Choroid plexus epithelial cell (primary cell): Measurements from ENCODE around the gene PRIM2.
"Not testable (repeated sequence)": the region's sequence is repeated elsewhere in the genome, so short reads cannot be mapped to it uniquely, and the experiment has no call there.

ENCODE experiments used
- DNase-seq: peaks from one replicate; pipeline ENCODE4 v3.0.0-alpha.2; 2010; ENCODE audit warnings: low read depth
- H3K4me3 ChIP-seq: 2 replicates; pipeline ENCODE4 v1.5.1; 2011; ENCODE audit warnings: low read depth, mild to moderate bottlenecking, control low read depth, low read length, moderate library complexity
- CTCF ChIP-seq: conservative IDR thresholded peaks from 2 replicates; pipeline ENCODE4 v1.5.1; 2011; ENCODE audit warnings: low read depth, mild to moderate bottlenecking, control low read depth, inconsistent platforms, low read length, moderate library complexity

Gene PRIM2

DNA sequence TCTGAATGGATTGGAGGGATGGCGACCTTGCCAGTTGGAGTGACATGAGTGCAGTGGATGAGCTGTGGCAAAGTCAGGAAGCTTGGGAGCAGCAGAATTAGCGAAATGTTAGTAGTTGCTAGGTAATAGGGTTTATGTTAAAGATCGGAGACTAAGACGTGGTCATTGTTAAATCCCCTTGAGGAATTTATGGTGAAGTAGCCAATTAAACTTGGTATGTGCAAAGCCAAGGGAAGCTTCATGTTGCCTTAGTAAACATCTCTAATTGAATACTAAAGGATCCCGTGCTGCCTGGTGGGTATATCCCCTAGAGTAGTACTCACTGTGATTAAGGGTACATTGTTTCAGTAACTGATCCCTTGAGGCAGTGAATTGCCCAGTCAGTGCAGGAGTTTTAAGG, 106.0 kb downstream of the PRIM2 start:
- H3K4me3 ChIP-seq, result no peak overlapping the region
- DNase-seq, result peak; percentile 6
- TF ChIP-seq CTCF, result no peak

GRCh38 chr6:57431742-57432141, 114.3 kb downstream of the PRIM2 start:
- H3K4me3 ChIP-seq, result not testable (repeated sequence)
- DNase-seq, result peak; percentile 11

DNA sequence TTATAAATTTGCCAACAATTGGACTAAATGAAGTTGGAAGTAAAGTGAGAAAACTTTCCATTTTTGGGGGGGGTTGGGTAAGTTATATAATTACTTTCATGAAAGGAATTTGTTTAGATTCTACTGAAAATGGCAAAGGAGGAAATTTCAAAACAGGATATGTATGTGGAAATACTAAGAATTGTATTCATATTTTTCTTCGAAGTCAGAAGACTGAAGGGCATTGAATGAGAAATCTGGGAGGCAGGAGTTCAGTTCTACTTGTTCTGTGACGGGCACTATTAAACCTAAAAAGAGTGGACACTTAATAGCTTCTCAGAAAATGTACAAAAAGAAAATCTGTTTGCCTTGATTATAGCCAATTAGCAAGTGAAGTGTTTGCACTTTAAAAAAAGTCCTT, 114.7 kb downstream of the PRIM2 start:
- no peak for TF ChIP-seq CTCF
- H3K4me3 ChIP-seq, result no peak overlapping the region
- DNase-seq, result peak; percentile 88

DNA sequence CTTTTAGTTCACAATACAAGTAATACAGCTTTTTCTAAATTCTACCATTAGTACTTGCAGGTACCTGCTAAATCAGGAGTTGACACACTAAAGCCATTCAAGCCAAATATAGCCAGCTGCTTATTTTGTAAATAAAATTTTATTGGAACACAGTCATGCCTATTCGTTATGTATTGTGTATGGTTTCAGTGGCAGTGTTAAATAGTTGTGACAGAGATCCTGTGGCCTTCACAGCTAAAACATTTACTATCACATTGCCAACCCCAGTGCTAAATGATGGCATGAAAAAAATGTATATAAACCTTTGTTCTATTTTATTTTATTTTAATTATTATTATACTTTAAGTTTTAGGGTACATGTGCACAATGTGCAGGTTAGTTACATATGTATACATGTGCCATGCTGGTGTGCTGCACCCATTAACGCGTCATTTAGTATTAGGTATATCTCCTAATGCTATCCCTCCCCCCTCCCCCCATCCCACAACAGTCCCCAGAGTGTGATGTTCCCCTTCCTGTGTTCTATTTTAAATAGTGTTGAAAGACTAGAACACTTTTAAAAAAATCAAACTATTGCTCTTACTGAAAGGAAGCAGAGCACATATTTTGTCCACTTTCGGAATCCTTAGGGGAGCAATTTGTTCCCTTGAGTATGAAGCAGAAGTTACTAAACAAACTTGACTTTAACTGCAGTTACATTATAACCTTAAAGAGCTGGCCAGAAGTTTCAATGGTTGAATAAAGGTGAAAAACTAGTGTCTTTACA, 115.7 kb downstream of the PRIM2 start:
- peak; percentile 61 for DNase-seq
- TF ChIP-seq CTCF, result no peak

DNA sequence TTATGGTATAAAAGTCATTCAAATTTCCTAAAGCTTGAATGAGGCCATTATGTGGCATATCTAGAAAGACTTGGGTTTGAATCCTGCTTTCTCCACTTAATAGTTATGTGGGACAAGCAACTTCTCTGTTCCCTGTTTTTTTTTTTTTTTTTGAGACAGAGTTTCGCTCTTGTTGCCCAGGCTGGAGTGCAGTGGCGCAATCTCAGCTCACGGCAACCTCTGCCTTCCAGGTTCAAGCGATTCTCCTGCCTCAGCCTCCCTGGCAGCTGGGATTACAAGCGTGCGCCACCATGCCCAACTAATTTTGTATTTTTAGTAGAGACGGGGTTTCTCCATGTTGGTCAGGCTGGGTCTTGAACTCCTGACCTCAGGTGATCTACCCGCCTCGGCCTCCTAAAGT, 116.4 kb downstream of the PRIM2 start:
- not testable (repeated sequence) for DNase-seq, H3K4me3 ChIP-seq

More for the DNA sequence above, 115.7 kb downstream of the PRIM2 start:
- H3K4me3 ChIP-seq, result no peak overlapping the region

DNA sequence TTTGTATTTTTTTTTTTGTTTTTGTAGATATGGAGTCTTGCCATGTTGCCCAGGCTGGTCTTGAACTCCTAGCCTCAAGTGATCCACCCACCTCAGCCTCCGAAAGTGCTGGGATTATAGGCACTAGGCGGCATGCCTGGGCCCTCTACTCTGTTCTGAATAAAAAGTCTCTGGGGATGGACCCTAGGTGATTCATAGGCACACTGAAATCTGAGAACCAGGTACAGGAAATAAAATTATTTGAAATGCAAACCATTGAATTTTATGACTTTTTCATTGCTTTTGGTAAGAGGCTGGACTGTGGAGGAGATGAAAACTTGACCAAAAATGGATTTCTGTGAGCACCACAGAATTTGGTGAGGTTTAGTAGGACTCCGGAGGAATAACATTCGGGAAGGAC, 117.5 kb downstream of the PRIM2 start:
- DNase-seq, result no peak
- TF ChIP-seq CTCF, result no peak
- no peak overlapping the region for H3K4me3 ChIP-seq

DNA sequence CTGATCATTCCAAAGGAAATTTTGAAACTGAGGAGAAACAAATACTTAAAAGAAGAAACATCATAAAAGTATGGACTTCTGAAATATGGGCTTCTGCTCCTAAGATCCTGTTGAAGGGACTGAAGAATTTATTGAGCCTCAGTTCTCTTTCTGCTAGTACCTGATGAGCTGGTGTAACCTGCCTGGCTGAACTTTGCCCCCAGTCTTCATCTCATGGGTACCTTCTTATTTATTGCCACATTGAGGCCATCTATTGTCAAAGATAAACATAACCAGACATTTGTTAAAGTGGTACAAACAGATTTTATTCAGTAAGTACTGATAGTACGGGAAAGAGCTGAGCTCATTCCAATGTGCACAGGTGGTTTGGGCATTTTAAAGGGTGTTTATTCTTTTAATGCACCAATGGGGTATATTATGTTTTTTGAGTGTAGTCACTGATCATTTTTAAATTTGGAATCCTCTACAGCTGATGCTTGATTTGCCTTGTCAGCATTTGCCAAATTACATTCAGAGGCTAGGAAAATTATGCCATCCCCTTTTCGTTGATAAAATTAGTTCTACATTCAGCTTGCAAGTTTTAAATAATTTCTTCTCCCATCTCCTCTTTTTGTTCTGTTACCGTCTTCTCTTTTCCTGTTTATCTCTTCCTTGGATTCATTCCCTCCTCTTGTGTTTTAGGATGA, 118.2 kb downstream of the PRIM2 start:
- TF ChIP-seq CTCF, result no peak
- no peak for DNase-seq
- H3K4me3 ChIP-seq, result no peak overlapping the region

DNA sequence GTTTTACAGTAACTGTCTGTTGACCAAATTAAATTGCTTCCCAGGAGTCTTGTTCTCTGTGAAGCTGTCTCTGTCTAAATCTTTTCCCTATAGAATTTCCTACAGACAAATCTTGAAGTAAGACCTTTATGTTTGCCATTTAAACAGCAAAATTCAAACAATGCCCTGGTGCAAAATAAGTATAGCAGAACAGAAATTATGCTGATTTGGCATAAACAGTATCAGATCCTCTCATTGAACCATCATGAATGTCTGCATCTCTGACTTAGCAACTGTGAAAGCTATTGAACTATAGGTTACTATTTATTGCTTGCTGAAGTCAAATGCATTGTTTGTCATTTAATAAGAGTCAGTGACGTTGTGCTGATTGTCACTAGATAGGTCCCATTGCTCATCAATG, 123.3 kb downstream of the PRIM2 start:
- DNase-seq, H3K4me3 ChIP-seq: not testable (repeated sequence)

- not testable (repeated sequence) for DNase-seq, H3K4me3 ChIP-seq
These were observed 124.7 kb downstream of the PRIM2 start for GRCh38 chr6:57442133-57442532.

DNA sequence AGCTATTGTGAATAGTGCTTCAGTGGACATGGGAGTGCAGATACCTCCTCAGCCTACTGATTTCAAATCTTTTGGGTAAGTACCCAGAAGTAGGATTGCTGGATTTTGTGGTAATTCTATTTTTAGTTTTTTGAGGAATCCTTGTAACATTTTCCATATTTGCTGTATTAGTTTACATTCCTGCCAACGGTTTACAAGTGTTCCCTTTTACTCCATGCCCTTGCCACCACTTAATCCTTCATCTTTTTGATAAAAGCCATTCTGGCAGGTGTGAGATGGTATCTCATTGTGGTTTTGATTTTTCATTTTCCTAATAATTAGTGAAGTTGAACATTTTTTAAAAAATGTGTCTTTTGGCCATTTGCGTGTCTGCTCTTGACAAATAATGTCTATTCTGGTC, 125.8 kb downstream of the PRIM2 start:
- not testable (repeated sequence) for H3K4me3 ChIP-seq, DNase-seq

DNA sequence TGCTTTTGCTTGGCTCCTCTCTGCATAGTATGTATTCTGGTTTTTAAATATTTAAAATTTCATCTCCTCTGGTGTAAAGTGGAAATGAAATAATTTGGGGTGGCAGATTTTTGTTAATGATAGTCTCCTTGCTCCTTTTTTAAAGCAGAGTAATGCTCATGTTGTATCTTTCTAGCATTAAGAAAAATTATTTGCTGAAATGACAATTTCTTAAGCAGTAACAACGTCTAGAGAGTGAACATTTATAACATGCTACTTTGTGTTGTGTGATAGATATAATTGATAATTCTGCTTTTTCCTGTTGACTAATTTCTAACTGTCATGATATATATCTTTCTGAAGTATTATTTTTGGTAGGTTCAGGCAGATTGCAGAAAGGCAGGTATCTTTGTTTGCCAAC, 127.4 kb downstream of the PRIM2 start:
- H3K4me3 ChIP-seq, DNase-seq: not testable (repeated sequence)

DNA sequence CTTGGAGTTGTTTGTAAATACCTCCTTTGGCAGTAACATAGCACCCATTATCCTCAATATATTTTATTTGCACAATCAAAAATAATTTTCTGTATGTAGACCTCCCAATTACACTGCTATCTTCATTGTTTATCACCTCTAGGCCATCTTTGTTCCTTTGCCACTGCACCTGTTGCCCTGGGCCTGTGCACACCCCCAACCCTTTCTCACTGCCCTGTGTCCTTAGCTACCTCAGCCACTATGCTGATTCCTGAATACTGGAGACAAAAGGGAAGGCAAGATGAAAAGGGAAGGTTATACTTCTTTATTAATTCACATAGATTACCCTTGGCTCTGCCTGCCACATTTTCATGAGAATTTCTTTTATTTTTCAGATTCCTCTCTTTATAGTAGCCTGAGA, 127.9 kb downstream of the PRIM2 start:
- DNase-seq, H3K4me3 ChIP-seq: not testable (repeated sequence)
